ENCODE results near the gene RIIAD1.
A peak's percentile ranks its signal among the peaks of the same experiment; 100 is the strongest.
"Not testable (repeated sequence)": the region's sequence is repeated elsewhere in the genome, so short reads cannot be mapped to it uniquely, and the experiment has no call there.

The RIIAD1 gene

GRCh38 chr1:151720974-151721787 is at the start of gene RIIAD1:
TSS of gene RIIAD1 (plus strand) at chr1:151721522. CDS start at chr1:151721537, 15 bp downstream.
- no peak for DNase-seq

- no peak for DNase-seq
Measured at GRCh38 chr1:151673407-151673806, 47.9 kb upstream of the RIIAD1 start.

GRCh38 chr1:151680391-151680790 is 40.9 kb upstream of the RIIAD1 start:
- no peak for DNase-seq

- DNase-seq, result no peak
Measured at GRCh38 chr1:151680826-151681225, 40.5 kb upstream of the RIIAD1 start.

GRCh38 chr1:151681923-151682322 is 39.4 kb upstream of the RIIAD1 start:
- DNase-seq, result no peak

- DNase-seq, result not testable (repeated sequence)
Measured at GRCh38 chr1:151682901-151683300, 38.4 kb upstream of the RIIAD1 start.

GRCh38 chr1:151684128-151684527 is 37.2 kb upstream of the RIIAD1 start:
- no peak for DNase-seq

- no peak for DNase-seq
Measured at GRCh38 chr1:151686561-151686960, 34.8 kb upstream of the RIIAD1 start.

GRCh38 chr1:151689494-151689893 is 31.8 kb upstream of the RIIAD1 start:
- no peak for DNase-seq

GRCh38 chr1:151692226-151692625 is 29.1 kb upstream of the RIIAD1 start:
- no peak for DNase-seq

GRCh38 chr1:151693057-151693651 is 28.2 kb upstream of the RIIAD1 start:
- peak; percentile 7 for DNase-seq

GRCh38 chr1:151701515-151701914 is 19.8 kb upstream of the RIIAD1 start:
- no peak for DNase-seq

- DNase-seq, result no peak
Measured at GRCh38 chr1:151702936-151703335, 18.4 kb upstream of the RIIAD1 start.

GRCh38 chr1:151703813-151704212 is 17.5 kb upstream of the RIIAD1 start:
- DNase-seq, result no peak

- DNase-seq, result no peak
Measured at GRCh38 chr1:151704246-151704645, 17.1 kb upstream of the RIIAD1 start.

GRCh38 chr1:151705146-151705545 is 16.2 kb upstream of the RIIAD1 start:
- no peak for DNase-seq

GRCh38 chr1:151705753-151706463 is 15.4 kb upstream of the RIIAD1 start:
- DNase-seq, result no peak

- no peak for DNase-seq
Measured at GRCh38 chr1:151706464-151707415, 14.6 kb upstream of the RIIAD1 start.

GRCh38 chr1:151707541-151708065 is 13.7 kb upstream of the RIIAD1 start:
- DNase-seq, result no peak

- DNase-seq, result no peak
Measured at GRCh38 chr1:151708891-151709290, 12.4 kb upstream of the RIIAD1 start.

GRCh38 chr1:151710187-151710840 is 11.0 kb upstream of the RIIAD1 start:
- DNase-seq, result no peak

Data from NCI-H2029 treated with DMSO at 0.1 percent for 48 hours (cell line).